Testis (tissue), 2 donors: Measurements from ENCODE around the gene MYOC.

Experiments used
- CTCF ChIP-seq, 3 experiments: fragments of 450-650 bp in 2 of 3; fragments of 200-600 bp in 1 of 3; sonication (generic) in 1 of 3; IDR thresholded peaks; one replicate each; pipeline ENCODE4 v1.5.1; 2016 to 2019; ENCODE audit warnings: antibody characterized with exemption in 3 of 3, mild to moderate bottlenecking in 2 of 3, moderate library complexity in 1 of 3
- POLR2A ChIP-seq: fragments of 450-650 bp; IDR thresholded peaks from one replicate; pipeline ENCODE4 v1.6.1; 2017; ENCODE audit warnings: antibody characterized with exemption, mild to moderate bottlenecking, moderate library complexity

- TF ChIP-seq CTCF (IDR thresholded peaks at IDR 0.05) (no peak), POLR2A (no peak)
These were observed 18.3 kb upstream of the MYOC start for GRCh38 chr1:171670739-171671138.
